Hepatocyte (in vitro differentiated cells): ENCODE results near the gene ZFHX3. TPM values are rescaled to one million over a fixed set of nuclear protein-coding genes. Genes with fewer than 3 reads are reported as not detected.

Experiments used
- DNase-seq: peaks from one replicate; pipeline ENCODE4 v3.0.0-alpha.2; 2016; ENCODE audit warnings: low spot score
- H2AFZ ChIP-seq: fragments of 200-600 bp; sonication (generic); 2 replicates; pipeline ENCODE4 v1.6.0; 2016; ENCODE audit warnings: antibody characterized with exemption, mild to moderate bottlenecking
- H3K27ac ChIP-seq: fragments of 200-600 bp; sonication (generic); 2 replicates; pipeline ENCODE4 v1.5.1; 2016; ENCODE audit warnings: mild to moderate bottlenecking
- H3K27me3 ChIP-seq: fragments of 200-600 bp; sonication (generic); 2 replicates; pipeline ENCODE4 v1.6.1; 2016
- H3K36me3 ChIP-seq: fragments of 200-600 bp; sonication (generic); replicated peaks from 2 replicates; pipeline ENCODE4 v1.5.1; 2016; ENCODE audit warnings: low read depth; ENCODE audit not compliant: insufficient read depth
- H3K4me1 ChIP-seq: fragments of 200-600 bp; sonication (generic); 2 replicates; pipeline ENCODE4 v1.5.1; 2016; ENCODE audit warnings: mild to moderate bottlenecking, moderate library complexity; ENCODE audit not compliant: insufficient read depth
- H3K4me2 ChIP-seq: fragments of 200-600 bp; sonication (generic); 2 replicates; pipeline ENCODE4 v1.6.0; 2016
- H3K4me3 ChIP-seq: fragments of 200-600 bp; sonication (generic); 2 replicates; pipeline ENCODE4 v1.5.1; 2016; ENCODE audit warnings: mild to moderate bottlenecking
- H3K79me2 ChIP-seq: fragments of 200-600 bp; sonication (generic); 2 replicates; pipeline ENCODE4 v1.6.0; 2017; ENCODE audit warnings: mild to moderate bottlenecking
- H3K9me2 ChIP-seq: fragments of 200-600 bp; sonication (generic); replicated peaks from 2 replicates; pipeline ENCODE4 v1.6.0; 2017; ENCODE audit warnings: mild to moderate bottlenecking; ENCODE audit not compliant: insufficient read depth
- H3K9me3 ChIP-seq: fragments of 200-600 bp; sonication (generic); 2 replicates; pipeline ENCODE4 v1.5.1; 2016; ENCODE audit warnings: low read depth, mild to moderate bottlenecking
- H4K20me1 ChIP-seq: fragments of 200-600 bp; sonication (generic); 2 replicates; pipeline ENCODE4 v1.6.0; 2016; ENCODE audit warnings: mild to moderate bottlenecking; ENCODE audit not compliant: insufficient read depth, poor library complexity, severe bottlenecking
- EZH2 ChIP-seq: fragments of 200-600 bp; sonication (generic); IDR thresholded peaks from 2 replicates; pipeline ENCODE4 v1.6.1; 2016; ENCODE audit warnings: antibody characterized with exemption, mild to moderate bottlenecking, borderline replicate concordance
- EZH2phosphoT487 ChIP-seq: fragments of 200-600 bp; sonication (generic); IDR thresholded peaks from one replicate; pipeline ENCODE4 v1.6.1; 2018; ENCODE audit warnings: antibody characterized with exemption, mild to moderate bottlenecking, low read depth, moderate library complexity; ENCODE audit not compliant: unreplicated experiment, severe bottlenecking
- WGBS: methylation state at CpG from one replicate; pipeline ENCODE4 v1.1.6; 2016; ENCODE audit warnings: low lambda C conversion rate; ENCODE audit errors: missing lambda C conversion rate; 5-methylcytosine and 5-hydroxymethylcytosine counted together
- polyA plus RNA-seq: library from polyadenylated mRNA; unstranded; fragments of >200 nt; fragmentation: Nextera tagmentation; extraction: Ambion mirVana; gene quantifications from 2 replicates; pipeline ENCODE4 v1.2.1, GENCODE V29; 2016
- total RNA-seq: library from RNA; depleted of rRNA; stranded (reverse); fragments of >200 nt; gene quantifications from 2 replicates; pipeline ENCODE4 v1.2.3, GENCODE V29; 2014
- TF ChIP-seq, protein P1 (sequence below): fragments of 200-600 bp; sonication (generic); IDR thresholded peaks from 2 replicates; pipeline ENCODE4 v1.5.1; 2016; ENCODE audit warnings: antibody characterized with exemption, mild to moderate bottlenecking; ENCODE audit not compliant: poor library complexity

Gene ZFHX3
- total and polyA plus RNA-seq, 2 experiments from 2014 or later: 6.4 to 11.6 TPM

DNA sequence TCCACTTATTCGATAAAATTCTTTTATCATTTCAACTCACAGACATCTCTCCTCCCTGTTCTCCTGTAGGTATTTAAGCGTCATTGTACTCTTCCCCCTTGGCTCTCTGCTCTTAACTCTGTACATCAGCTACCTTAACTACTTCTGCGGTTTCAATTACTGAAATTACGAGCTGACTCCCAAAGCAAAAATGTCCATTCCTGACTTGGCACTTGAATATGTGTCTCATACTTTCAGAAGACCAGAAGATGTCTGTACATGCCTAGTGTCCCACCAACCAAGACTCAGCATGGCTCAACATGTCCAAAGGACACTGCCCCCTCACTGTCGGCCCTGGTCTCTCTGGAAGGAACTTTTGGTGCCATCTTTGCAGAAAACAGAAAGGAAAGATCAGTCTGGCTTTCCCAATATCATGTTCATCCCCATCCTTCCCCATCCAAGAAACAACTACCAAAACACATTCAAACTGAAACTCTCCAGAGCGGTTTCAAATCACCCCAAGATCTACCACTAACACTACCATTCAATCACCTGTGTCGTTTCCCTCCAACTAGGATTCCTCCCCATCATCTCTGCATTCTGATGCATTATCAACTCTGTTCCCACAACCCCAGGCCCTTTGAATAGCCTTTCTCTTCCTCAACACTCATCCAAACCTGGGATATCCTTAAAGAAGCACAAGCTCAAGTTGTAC, 74.9 kb downstream of the ZFHX3 start:
- H2AFZ ChIP-seq: no peak overlapping the region
- H3K4me3 ChIP-seq: no peak overlapping the region
- no peak overlapping the region for H3K4me2 ChIP-seq
- peaks cover 95% of the 10 kb centered on the region for H3K79me2 ChIP-seq
- no peaks in the 10 kb centered on the region for H3K36me3 ChIP-seq
- TF ChIP-seq, protein P1, sequence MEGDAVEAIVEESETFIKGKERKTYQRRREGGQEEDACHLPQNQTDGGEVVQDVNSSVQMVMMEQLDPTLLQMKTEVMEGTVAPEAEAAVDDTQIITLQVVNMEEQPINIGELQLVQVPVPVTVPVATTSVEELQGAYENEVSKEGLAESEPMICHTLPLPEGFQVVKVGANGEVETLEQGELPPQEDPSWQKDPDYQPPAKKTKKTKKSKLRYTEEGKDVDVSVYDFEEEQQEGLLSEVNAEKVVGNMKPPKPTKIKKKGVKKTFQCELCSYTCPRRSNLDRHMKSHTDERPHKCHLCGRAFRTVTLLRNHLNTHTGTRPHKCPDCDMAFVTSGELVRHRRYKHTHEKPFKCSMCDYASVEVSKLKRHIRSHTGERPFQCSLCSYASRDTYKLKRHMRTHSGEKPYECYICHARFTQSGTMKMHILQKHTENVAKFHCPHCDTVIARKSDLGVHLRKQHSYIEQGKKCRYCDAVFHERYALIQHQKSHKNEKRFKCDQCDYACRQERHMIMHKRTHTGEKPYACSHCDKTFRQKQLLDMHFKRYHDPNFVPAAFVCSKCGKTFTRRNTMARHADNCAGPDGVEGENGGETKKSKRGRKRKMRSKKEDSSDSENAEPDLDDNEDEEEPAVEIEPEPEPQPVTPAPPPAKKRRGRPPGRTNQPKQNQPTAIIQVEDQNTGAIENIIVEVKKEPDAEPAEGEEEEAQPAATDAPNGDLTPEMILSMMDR: no peak
- TF ChIP-seq EZH2phosphoT487: no peak
- no peak for TF ChIP-seq EZH2
- DNase-seq: no peak
- H3K9me2 ChIP-seq: no peaks in the 10 kb centered on the region
- WGBS: 93% methylated on average over 7 of the region's 7 CpGs
- no peak overlapping the region for H3K27ac ChIP-seq
- H3K9me3 ChIP-seq: no peaks in the 10 kb centered on the region
- H3K27me3 ChIP-seq: no peaks in the 10 kb centered on the region
- peaks cover 11% of the 10 kb centered on the region for H4K20me1 ChIP-seq
- H3K4me1 ChIP-seq: peaks cover 6% of the 10 kb centered on the region

DNA sequence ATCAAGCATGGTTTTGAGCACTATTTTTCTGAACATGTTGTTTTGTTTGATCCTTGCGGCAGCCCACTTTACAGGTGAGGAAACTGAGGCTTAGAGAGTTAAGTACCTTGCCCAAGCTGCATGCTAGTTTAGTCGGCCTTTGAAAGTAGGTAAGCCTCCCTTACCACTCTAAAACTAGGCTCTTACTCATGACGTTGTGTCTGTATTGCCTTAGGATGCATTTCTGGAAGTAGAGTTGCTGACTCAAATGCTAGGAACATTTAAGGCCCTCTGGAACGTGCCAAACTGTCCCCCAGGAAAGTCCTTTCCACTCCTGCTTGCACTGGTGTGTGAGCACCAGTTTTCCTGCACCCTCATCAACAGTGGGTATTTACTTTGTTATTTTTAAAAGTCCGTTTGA, 76.6 kb downstream of the ZFHX3 start:
- Histone ChIP-seq H3K36me3 (no peaks in the 10 kb centered on the region), H2AFZ (no peak overlapping the region), H3K9me2 (no peaks in the 10 kb centered on the region), H4K20me1 (no peaks in the 10 kb centered on the region), H3K27ac (no peak overlapping the region), H3K79me2 (peaks cover 92% of the 10 kb centered on the region), H3K4me3 (no peak overlapping the region), H3K9me3 (no peaks in the 10 kb centered on the region), H3K4me1 (peaks cover 3% of the 10 kb centered on the region), H3K4me2 (no peak overlapping the region), H3K27me3 (no peaks in the 10 kb centered on the region)
- TF ChIP-seq, protein P1: no peak
- TF ChIP-seq EZH2 (no peak), EZH2phosphoT487 (no peak)
- 83% methylated on average over 5 of the region's 5 CpGs for WGBS
- no peak for DNase-seq

DNA sequence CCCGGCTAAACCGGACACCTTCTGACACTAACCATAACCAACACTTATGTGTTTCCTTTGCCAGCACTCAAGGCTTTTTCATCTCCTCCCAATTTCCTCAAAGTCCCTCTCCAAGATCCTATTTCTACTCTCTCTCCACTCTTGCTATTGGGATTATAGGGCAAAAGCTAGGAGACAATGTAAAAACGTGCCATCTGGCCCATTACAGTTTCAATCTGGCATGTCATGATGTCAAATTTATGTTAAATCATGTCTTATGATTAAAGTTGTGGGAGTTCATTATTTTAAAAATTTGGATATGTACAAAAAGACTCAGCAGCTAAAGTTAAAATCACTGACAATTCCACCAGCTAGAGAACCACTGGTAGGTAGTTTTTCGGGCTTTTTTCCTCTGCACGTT, 77.3 kb downstream of the ZFHX3 start:
- Histone ChIP-seq H3K4me3 (no peak overlapping the region), H3K9me2 (no peaks in the 10 kb centered on the region), H3K79me2 (peaks cover 92% of the 10 kb centered on the region), H3K9me3 (no peaks in the 10 kb centered on the region), H2AFZ (no peak overlapping the region), H3K4me2 (no peak overlapping the region), H3K27ac (no peak overlapping the region), H4K20me1 (no peaks in the 10 kb centered on the region), H3K36me3 (no peaks in the 10 kb centered on the region), H3K4me1 (no peaks in the 10 kb centered on the region), H3K27me3 (no peaks in the 10 kb centered on the region)
- DNase-seq: no peak
- 96% methylated on average over 5 of the region's 5 CpGs for WGBS
- TF ChIP-seq EZH2phosphoT487: no peak
- TF ChIP-seq, protein P1: no peak
- TF ChIP-seq EZH2: no peak
